AML-193 (cell line): Measurements from ENCODE around the gene ZNF69.
"Not testable (repeated sequence)": the region's sequence is repeated elsewhere in the genome, so short reads cannot be mapped to it uniquely, and the experiment has no call there.

Experiments
- DNase-seq, 2 experiments: peaks; one replicate each; lab custom pipeline; 2025; lab: John Stamatoyannopoulos, UW

ZNF69 gene

GRCh38 chr19:11887611-11888531, at the start of gene ZNF69:
Gene ZNF69 (plus strand): TSS chr19:11887782. CDS start chr19:11887924, 142 bp downstream.
- peak; percentile 72 to 74 for DNase-seq

GRCh38 chr19:11843722-11844121, 43.9 kb upstream of the ZNF69 start:
- no peak for DNase-seq

GRCh38 chr19:11847615-11848014, 40.0 kb upstream of the ZNF69 start:
- DNase-seq: not testable (repeated sequence)

- DNase-seq: no peak
Measured at GRCh38 chr19:11848200-11848593, 39.4 kb upstream of the ZNF69 start.

GRCh38 chr19:11848594-11849469, 38.8 kb upstream of the ZNF69 start, which contains the start of gene ZNF439:
Gene ZNF439 (plus strand): TSS chr19:11848726. CDS start chr19:11848868, 142 bp downstream.
- DNase-seq: peak; percentile 87 to 94

- not testable (repeated sequence) for DNase-seq
Measured at GRCh38 chr19:11850289-11850688, 37.3 kb upstream of the ZNF69 start.

- DNase-seq: no peak
Measured at GRCh38 chr19:11853358-11853757, 34.2 kb upstream of the ZNF69 start.

GRCh38 chr19:11856596-11857250, 30.9 kb upstream of the ZNF69 start:
- DNase-seq: no peak

- DNase-seq: no peak
Measured at GRCh38 chr19:11860721-11861120, 26.9 kb upstream of the ZNF69 start.

- DNase-seq: no peak
Measured at GRCh38 chr19:11861301-11861700, 26.3 kb upstream of the ZNF69 start.

- not testable (repeated sequence) for DNase-seq
Measured at GRCh38 chr19:11867766-11868165, 19.8 kb upstream of the ZNF69 start.

GRCh38 chr19:11868188-11868587, 19.4 kb upstream of the ZNF69 start:
- no peak for DNase-seq

GRCh38 chr19:11872624-11873023, 15.0 kb upstream of the ZNF69 start:
- DNase-seq: no peak

- DNase-seq: no peak
Measured at GRCh38 chr19:11873762-11874161, 13.8 kb upstream of the ZNF69 start.

GRCh38 chr19:11879687-11880266, 7.8 kb upstream of the ZNF69 start:
- peak in 1 of 2 experiments; percentile 1 for DNase-seq

GRCh38 chr19:11880598-11880997, 7.0 kb upstream of the ZNF69 start:
- no peak for DNase-seq

- DNase-seq: peak; percentile 52 to 69
Measured at GRCh38 chr19:11881151-11881800, 6.3 kb upstream of the ZNF69 start.

- DNase-seq: no peak
Measured at GRCh38 chr19:11882606-11883005, 5.0 kb upstream of the ZNF69 start.

GRCh38 chr19:11887234-11887610, 360 bp upstream of the ZNF69 start:
- DNase-seq: peak in 1 of 2 experiments; percentile 22

- DNase-seq: not testable (repeated sequence)
Measured at GRCh38 chr19:11889901-11890300, 2.3 kb downstream of the ZNF69 start.

- no peak for DNase-seq
Measured at GRCh38 chr19:11890634-11891033, 3.1 kb downstream of the ZNF69 start.
